A172 (cell line): ENCODE measurements around the gene OPCML. TPM values are rescaled to one million over a fixed set of nuclear protein-coding genes. Genes with fewer than 3 reads are reported as not detected.

Experiments used
- DNase-seq: peaks from one replicate; pipeline ENCODE4 v3.0.0-alpha.2; 2015; ENCODE audit warnings: low spot score
- total RNA-seq: library from RNA; depleted of rRNA; stranded (reverse); fragments of >200 nt; shearing (Covaris generic); gene quantifications from 2 replicates; pipeline ENCODE4 v1.2.3, GENCODE V29; 2014

Gene OPCML
- total RNA-seq, 1 experiment from 2014 or later: not detected

DNA sequence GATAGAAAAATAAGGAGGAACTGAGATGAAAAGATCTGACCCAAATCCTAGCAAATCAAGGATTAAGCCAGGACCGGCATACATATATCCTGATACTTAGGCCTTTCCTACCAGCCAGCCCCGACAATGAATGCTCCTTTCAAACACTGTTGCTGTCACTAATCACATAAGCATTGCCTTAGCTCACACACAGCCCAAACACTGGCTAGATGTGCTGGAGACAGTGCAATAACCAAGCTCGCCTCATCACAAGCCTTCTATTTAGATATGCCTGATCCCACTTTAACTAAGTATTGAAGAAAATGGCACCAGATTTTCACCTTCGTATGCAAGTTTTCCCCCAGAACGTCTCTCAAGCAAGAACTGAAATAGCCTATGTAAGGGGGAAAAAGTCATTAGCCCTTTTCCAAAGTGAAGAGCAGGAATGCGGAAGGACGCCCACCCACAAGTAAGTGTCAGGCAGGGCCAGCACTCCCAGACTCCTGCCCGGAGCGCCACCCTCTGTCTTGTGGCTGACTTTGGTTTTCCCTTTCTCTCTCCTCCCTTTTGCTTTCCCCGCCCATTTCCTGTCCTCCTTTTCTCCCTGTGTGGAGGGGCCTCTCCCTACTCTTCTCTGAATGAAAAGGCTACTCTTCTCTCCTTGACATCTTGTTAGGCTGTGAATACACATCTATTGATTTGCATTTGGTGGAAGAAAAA lies 8.9 kb upstream of the OPCML start:
- DNase-seq: no peak

DNA sequence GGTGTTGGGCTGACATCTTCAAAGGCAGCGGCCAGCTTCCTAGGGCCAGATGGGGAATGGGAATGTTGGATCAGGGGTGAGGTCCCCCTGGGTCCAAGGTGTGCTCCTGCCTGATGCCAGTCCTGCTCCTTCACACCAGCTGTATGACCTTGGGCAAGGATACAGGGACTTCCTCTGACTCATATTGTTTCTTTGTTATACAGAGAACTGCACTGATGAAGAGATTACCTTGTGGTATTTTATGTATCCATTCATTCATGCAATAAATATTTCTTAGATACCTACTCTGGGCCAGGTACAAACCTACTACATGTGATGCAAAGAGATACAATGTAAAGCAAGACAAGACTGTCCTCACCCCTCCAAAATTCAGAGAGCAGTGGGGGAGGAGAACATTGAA lies 3.9 kb upstream of the OPCML start:
- DNase-seq: no peak

DNA sequence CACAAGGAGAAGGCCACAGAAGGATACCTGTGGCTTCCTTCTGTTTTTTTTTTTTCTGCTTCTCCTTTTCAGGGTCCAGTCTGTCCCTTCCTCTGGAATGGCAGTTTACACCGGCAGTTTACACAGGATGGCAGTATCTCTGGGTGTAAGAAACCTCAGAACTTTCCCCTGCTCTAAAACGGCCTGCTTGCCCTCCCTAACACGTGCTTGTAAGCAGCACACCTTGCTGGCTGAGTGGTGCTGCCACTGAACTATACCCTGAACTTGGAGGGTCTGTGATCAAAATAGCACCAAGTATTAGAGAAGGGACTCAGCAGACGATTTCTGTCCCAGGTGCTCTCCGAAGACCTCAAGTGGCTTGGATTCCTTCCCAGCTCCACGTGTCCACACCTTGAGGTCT lies 904 bp upstream of the OPCML start:
- no peak for DNase-seq

DNA sequence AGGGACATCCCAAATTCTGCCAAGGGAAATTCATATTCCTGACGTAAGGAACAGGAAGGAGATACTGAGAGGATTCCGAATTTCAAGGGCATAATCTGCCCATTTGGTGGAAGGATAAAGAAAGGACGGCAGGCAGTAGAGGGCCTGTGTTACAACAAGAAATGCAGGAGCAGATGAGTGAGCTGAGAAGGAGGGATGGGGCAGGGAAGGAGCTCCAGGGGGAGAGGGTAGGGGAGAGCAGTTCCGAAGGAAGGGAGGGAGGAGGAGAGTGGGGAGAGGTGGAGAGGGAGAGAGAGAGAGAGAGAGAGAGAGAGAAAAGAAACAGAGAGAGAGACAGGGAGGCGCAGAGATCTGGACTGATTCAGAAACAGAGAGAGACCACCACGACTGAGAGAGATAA lies 843 bp downstream of the OPCML start:
- no peak for DNase-seq

DNA sequence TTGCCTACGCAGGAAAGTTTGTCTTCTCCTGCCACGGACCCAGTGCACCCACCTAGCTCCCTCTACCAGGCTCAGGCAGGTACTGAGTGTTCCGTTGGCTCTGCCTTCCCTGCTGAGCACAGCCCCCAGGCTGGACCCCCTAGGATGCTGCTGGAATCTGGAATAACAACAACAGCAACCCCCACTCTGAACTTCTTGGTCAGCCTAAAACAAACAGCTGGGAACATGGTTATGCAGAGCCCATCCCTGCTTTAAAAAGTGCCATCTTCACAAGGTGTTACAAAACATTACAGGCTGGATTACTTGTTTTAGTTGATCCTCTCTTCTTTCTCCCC lies 1.8 kb downstream of the OPCML start:
- no peak for DNase-seq

DNA sequence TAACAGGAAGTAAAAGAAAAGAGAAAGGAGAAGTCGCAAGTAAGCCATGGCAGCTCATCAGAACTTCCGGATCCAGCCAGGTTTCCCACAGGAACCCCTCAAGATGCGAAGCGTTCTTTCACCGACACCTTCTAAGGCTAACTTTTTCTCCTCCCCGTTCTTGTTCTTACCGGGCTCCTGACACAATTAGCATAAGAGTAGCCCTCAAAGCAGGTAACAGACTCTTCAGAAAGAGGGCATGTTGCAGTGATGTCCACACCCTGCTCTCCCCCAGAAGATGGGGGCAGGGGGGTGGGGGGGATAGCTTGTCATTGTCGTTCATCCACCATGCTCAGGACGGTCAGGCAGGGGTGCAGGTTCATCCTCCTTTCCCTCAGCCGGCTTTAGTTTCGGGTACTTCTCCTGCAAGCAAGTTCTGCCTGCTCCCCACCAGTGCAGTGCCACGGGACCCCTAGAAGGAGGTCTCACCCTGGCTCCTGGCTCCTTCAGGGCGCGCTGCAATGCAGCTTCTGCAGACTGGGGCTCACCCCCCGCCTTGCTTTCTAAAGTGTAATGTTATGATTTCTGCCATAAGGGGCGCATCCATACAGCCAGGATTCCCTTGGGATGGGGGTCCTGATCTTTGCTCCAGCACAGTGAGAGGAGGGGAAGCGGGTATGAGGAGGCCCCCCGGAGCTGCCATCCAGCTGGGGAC lies 2.3 kb downstream of the OPCML start:
- no peak for DNase-seq

DNA sequence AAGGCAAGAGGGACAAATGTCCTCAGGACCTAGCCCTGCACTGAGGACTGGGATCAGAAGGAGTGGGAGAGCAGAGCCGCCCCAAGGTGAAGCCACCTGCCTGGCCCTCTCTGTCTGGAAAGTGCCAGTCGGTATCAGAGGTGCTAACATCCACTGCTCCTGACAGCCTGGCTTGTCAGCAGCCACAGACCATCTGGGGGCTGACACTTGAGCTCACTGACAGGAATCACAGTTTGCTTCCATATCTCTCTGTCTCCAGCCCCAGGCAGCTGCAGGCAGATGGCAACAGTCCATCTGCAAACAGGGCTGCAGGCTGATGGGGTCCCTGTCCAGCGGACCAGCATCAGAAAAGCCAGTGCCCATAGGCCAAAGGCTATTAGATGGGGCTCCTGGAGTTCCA lies 5.5 kb downstream of the OPCML start:
- no peak for DNase-seq

DNA sequence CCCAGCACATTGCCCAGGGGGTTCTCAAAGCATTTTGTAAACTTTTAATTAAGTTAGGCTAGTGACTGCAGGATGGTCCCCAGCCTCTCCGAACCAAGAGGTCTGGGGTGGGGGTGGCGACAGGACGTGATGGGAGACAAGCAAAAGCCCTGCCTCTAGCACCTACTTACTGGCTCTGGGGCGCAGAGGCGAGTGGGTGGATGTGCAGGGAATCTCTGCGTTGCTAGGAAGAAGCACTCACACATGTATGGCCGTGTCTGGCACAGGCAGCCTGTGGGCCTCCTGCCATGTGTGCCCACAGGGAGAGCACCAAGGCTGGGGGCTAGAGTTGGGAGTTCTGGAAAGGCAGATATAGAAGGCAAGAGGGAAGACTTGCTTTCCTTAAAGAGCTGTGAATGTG lies 6.3 kb downstream of the OPCML start:
- no peak for DNase-seq

DNA sequence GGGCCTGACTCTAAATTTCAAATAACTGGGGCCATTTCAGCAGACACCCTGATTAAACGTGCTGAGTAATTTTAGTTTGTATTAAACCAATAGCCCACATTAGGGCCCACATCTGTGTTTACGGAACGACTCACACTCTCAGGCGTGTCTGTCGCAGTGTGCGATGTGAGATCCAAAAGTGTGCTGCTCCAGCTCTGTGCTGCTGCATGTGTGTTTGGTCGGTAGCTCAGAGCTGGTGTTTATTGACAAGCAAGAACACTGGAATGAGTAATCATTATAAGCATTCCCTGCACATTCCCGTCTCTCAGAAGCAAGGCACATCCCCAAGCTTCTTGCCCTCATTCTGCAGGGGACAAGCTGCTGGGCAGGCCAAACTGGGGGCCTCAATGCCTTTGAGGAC lies 7.8 kb downstream of the OPCML start:
- no peak for DNase-seq

DNA sequence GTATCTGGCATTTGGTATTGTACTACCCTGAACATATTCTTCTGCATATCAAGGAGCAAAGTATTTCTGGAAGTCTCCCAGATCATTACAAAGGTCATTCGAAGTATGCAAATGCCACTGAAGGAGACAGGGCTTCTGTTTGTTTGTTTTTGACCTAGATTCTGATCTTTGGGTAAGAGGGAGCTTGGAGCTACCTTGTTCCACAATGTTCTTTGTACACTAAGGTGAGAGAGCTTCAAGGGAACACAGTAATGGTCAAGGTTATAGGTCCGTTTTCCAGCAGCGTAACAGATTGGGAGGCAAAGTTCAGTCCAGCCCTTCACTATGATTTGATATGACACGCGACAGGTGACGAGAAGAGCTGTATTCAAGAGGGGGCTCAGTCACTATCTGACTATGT lies 10.0 kb downstream of the OPCML start:
- DNase-seq: no peak

DNA sequence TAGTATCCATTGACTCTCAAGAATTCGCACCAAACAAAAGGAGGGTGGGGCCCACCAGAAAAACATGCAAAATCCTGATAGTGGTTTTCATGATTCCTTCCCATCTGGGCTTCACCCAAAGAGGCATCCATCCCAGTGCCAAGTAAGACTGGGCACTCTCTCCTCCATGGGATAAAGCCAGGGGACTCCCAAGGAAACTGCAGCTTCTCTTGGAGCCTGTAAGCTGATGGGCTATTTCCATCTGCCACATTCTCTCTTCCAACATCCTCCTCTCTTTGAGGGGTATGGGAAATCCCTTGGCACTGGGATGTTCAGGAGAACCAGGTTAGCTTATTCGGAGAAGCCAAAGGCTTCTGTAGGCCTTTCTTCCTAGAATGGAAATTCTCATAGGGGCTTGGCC lies 10.8 kb downstream of the OPCML start:
- DNase-seq: no peak

DNA sequence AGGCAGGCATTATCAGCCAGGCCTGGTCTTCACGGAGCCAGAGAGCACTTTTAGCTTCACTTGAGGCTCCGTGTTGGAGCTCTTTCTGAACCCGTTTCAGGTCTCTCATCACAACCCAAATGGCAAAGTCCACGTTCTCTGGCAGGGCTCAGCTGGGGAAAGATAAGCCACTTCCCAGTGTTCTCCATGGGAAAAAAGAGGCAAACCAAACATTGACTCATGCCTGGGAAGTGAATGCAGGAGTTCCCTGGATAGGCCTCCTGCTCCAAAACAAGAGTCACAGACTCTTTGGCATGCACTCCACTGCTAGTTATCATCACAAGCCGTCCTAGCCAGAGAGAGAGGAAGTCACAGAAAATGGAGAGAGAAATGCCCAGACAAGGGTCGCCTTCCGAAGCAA lies 11.6 kb downstream of the OPCML start:
- DNase-seq: no peak

DNA sequence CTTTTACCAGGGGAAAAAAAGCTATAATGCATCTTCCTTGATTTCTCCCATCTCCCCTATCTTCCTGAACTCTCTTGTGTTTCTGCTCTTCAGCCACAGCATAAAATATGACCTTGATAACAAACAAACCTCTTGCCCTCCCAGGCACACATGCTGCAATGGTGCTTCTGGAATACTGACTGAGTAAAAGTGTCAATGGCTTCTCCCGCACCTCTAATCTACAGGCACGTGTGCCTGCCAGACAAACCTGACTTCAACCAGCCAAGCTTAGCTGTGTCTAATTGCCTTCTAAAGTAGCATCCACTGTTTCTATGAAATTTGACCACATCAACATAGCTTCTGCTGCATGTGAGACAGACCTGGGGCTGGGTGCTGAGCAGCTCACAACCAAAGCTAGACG lies 12.7 kb downstream of the OPCML start:
- no peak for DNase-seq

DNA sequence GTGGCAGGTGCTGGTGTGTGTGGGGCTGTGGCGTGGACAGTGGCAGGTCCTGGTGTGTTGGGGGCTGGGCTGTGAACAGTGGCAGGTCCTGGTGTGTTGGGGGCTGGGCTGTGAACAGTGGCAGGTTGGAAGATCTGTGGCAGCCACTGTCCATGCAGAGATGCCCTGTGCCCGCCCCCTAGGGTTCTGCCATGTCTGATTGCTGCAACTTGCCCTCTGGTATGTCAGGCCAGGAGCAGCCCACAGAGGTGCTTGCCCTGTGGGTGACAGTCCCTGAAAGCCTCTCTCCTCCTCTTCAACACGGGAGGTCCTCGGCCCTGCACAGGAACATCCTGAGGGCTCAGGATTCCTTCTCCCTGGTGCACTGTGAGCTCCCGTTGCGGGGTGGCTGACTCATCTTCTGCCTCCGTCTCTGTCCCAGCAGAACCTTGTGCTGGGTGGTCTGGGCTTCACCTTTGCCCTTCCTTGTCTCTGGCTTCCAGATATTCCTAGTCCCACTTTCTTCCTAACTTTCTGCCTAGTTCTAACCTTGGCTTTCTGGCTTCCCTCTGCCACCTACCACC lies 13.5 kb downstream of the OPCML start:
- DNase-seq: no peak

DNA sequence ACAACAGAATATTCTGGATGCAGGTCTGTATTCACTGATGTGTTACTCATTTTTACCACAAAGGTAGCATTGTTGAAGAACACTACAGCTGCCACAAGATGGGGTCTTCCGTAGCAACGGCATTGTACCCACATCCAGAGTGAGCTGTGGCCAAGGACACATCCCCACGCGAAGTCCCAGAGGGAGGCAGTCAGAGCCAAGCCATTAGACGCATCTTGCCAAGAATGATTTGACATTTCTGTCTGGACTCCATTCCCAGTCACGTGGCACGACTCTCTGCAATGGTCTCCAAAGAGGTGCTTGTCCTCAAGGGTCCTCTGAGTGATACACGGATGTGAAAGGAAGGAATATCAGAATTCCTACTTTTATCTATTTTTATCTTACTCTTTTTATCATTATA lies 15.5 kb downstream of the OPCML start:
- no peak for DNase-seq

DNA sequence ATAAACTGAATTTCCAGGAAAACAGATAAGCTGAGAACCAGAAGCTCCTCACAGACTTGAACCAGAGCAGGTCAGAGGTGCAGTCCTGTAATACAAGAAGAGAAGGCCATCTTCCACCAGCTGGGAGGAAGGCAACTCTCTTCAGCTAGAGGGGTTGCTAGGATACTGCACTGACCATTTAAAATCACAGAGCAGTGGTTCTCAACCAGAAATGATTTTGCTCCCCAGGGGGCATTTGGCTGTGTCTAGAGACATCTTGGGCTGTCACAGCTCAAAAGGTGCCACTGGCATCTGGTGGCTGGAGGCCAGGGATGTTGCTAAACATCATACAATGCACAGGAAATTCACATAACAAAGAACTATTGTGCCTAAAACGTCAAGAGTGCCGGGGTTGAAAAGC lies 17.2 kb downstream of the OPCML start:
- no peak for DNase-seq

DNA sequence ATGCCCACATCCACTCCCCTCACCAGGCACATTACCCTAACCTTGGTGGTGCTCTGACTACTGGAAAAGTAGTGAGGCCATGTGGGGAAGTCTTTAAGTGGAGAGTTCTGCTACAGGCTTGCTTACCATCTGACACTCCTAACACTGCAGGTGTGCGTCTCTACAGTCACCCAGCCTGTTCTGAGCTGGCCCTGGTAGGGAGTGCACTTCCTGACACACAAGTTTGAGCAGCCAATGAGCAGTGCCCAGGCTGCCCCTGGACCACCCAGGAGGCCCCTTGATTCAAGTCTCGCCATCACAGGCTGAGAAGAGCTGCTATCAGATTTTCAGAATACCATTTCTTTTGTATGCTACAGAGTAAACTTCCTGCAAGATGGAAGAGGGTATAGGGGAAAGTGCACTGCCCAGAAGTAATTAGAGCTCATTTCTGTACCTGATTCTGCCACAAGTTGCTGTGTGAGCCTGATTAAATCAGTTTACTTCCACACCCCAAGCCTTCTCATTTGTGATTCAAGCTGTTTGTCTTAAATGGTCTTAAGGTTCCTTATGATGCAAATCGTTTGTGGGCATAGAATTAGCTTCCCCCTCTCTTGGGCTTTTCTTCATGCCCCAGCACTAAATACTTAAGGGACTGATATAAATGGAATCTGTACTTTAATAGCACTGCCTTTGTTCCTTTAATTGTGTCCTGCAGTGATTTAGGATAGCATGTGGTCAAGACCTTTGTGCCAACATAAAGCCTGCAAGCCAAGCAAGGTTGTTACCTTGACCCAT lies 22.2 kb downstream of the OPCML start:
- DNase-seq: no peak

DNA sequence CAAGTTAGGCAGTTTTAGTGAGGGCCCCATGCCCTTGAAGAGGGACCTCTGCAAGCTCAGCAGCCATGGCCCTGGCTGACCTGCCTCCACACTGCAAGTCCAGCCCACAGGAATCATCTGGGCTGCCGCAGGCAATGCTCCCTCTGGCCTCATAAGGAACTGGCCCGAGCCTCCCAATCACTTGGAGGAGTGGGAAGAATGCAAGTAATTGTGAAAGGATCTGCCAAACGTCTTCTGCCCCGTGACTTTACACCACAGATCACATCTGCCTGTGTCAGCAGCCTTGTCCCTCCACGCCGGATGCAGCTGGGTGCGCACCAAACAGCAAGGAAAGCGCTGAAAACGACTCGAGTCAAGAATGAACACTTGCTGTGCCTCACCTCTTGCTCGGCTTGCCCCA lies 23.8 kb downstream of the OPCML start:
- no peak for DNase-seq

DNA sequence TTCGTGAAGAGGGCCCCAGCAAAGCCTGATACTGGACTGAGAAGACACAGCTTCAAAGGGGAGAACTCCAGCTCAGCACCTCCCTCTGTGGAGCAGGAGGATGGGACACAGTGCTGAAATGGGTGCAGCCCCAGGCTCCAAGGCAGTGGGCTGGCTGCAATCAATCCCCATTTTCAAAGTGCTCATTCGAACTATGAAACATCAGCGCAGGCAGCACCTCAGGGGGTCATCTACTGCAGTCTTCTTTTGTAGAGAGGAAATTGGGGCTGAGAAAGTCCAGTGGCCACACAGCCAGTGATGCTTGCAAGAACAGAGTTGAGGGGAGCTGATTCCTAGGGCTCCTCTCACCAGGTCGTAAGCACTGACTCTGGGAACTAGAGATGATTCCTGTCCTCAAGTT lies 25.1 kb downstream of the OPCML start:
- DNase-seq: no peak

DNA sequence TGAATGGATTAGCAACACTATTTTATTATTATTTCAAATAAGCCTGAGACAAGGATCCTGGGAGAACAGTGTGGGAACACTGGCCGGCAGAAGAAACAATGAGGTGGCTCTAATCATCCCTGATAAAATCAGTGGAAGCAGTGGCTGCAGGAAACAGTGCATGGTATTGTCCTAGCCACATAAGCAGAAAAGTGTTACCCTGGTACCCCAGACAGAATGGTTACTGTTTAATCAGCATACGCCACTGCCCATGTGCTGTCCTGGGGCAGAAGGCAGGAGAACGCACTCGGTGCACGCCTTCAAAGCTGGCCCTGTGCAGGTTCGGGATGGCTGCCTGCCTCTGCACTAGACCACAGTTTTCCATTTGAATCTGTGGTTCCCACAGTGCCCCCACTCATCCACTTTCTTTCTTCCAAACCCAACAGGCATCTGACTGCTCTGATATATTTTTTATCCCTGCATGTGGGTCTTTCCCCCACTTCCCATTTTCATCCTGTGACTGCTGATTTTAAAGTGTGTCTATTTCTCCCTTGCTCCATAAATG lies 25.7 kb downstream of the OPCML start:
- no peak for DNase-seq

DNA sequence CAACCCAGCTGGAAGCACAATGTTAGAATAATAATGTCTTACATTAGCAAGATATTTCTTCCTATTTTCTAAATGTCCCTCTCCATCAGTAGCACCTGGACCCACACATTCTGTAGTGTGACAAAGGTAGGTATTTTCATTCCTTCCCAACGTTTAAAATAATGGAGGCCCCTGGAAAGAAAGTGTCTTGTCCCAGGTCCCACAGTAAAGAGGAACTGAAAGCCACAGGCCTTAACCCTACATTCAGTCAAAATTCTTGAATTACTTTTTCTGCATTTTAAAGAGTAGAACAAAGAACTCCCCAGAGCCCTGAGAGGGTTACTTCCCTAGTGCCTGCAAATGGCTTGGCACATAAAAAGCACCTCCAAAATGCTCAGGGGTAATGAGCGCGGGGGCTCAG lies 26.3 kb downstream of the OPCML start:
- no peak for DNase-seq

DNA sequence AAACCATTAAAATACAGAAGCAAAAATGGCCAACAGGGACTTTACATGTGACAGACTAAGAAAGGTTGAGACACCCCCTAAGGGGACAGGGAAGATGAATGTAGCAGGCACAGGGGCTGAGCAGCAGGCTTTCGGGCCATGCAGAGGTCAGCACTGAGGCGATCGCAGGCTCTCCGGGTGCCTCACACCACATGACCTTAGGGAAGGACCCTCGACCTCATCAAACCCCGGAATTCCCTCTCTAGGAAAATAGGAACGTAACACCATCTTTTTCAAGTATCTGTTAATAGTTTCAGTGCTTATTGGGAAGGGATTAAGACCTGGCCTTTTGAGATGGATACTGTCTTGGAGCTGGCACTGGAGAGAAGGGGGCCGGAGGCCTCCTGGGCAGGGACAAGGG lies 27.4 kb downstream of the OPCML start:
- no peak for DNase-seq

DNA sequence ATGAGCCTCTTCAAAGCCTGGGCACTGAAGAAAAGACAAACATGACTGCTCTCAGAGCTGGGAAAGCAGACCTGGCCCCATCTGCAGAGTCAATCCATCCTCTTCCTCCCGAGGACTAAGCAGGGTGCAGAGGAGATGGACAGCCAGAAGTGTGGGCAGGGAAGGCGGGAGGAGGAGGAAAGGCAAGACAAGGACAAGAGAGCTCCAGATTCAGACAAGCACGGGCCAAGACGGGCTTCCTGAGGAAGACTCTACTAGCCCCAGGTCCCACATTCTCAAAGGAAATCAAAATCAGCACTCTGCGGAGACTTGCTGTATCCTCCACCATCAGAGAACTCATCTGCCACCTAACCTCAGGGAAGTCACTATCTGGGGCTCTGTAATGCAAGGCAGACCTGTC lies 28.5 kb downstream of the OPCML start:
- no peak for DNase-seq
